Ishikawa (cell line): ENCODE results near the gene SPC24.

Experiments used
- CEBPB ChIP-seq: IDR thresholded peaks from 2 replicates; pipeline ENCODE4 v1.6.1; 2012
- MAX ChIP-seq: IDR thresholded peaks from 2 replicates; pipeline ENCODE4 v1.6.1; 2012

GRCh38 chr19:11198769-11199424 is 43.3 kb upstream of the SPC24 start:
- TF ChIP-seq CEBPB: no peak
- no peak for TF ChIP-seq MAX
